GM10266 (cell line): ENCODE data around the gene SAMD4A.
"Not testable (repeated sequence)": the region's sequence is repeated elsewhere in the genome, so short reads cannot be mapped to it uniquely, and the experiment has no call there.

ENCODE experiments used
- DNase-seq: peaks from one replicate; pipeline ENCODE4 v3.0.0; 2012; ENCODE audit errors: extremely low spot score
- TF ChIP-seq, protein P1 (sequence below): IDR thresholded peaks from 2 replicates; pipeline ENCODE4 v1.5.1; 2012; ENCODE audit warnings: mild to moderate bottlenecking, low read depth; ENCODE audit not compliant: control insufficient read depth, insufficient read depth; ENCODE audit errors: missing control alignments

The SAMD4A gene

DNA sequence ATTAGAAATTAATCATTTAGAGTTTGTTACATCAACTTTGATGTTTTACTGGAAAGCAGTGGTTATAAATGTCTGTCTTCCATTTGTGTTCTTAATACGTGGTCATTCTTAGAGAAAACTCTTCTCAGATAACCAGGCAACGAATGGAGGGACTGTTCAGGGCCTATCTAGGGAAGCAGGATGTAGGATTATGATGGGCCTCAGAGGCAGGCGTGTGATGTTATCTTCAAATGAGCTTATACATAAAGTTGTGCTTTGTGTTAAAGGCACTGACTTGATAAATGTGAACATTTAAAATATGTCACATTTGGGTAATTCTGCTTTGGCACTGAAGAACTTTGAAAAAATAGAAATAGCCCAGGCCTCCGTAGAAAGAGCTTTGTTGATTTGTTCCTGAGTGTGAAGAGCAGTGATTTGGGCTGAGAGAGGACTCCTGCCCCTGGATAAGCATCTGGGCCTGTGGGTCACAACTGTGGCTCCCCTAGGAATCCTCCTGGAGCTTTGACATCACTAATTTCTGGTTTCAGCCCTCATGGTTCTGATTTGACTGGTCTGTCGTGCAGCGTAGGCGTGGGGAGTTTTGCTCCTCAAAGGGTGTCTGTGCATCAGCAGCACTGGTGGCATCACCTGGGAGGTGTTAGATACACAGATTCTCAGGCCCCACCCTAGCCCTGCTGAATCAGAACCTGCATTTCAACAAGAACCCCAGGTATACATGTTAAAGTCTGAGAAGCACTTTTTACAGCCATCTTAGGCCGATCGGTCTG, 55.4 kb downstream of the SAMD4A start:
- peak; percentile 74 for DNase-seq
- TF ChIP-seq, protein P1, sequence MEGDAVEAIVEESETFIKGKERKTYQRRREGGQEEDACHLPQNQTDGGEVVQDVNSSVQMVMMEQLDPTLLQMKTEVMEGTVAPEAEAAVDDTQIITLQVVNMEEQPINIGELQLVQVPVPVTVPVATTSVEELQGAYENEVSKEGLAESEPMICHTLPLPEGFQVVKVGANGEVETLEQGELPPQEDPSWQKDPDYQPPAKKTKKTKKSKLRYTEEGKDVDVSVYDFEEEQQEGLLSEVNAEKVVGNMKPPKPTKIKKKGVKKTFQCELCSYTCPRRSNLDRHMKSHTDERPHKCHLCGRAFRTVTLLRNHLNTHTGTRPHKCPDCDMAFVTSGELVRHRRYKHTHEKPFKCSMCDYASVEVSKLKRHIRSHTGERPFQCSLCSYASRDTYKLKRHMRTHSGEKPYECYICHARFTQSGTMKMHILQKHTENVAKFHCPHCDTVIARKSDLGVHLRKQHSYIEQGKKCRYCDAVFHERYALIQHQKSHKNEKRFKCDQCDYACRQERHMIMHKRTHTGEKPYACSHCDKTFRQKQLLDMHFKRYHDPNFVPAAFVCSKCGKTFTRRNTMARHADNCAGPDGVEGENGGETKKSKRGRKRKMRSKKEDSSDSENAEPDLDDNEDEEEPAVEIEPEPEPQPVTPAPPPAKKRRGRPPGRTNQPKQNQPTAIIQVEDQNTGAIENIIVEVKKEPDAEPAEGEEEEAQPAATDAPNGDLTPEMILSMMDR, result no peak

DNA sequence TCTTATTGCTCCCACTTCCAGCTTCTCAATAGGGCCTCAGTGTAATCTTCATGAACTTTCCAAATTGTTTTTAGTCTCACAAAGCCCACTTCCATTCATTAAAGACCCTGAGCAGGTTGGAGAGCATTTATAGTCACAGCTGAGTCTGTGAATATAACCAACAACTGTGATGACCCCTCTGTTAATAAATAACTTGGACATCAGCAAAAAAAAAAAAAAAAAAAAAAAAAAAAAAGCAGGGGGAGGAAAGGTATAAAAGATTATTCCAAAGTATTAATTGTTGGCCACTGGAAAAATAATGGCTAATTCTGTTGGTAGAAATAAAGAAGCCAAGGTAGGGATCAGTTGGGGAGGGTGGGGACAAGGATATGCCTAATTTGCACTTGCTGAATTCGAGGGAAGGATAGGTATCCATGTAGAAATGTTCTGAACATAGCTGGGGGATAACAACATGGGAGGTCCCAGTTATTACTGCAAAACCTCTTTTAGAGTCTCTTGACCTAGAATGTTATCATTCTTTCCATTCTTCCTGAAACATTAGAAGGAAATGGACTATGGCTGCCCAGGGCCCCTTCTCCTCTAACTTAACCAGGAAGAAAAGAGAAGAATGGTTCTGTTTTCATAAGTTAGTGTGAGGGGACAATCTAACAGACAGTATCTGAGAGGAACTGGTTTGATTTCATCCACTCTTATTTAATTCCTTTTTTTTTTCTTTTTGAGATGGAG, 56.5 kb downstream of the SAMD4A start:
- DNase-seq, result no peak
- TF ChIP-seq, protein P1, result no peak

- DNase-seq, result not testable (repeated sequence)
Measured at GRCh38 chr14:54624005-54624358, 57.1 kb downstream of the SAMD4A start.

DNA sequence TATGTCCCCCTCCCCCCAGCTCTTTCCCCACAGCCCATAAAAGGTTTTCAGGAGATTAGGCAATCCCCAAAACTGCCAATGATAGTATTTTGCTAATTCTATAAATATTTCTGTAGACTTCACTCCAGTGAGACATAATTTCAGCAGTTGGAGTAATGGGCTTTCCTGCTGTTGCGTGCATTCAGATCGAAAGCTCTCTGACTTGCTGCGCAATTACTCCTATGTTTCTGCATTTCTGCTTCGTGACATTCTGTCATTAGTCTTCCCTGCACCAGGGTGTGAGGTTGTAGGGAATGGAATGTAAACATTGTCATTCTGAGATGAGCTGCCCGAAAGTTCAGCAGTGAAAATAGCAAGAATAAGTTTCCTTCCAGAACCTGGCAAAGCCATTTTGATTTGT, 58.2 kb downstream of the SAMD4A start:
- TF ChIP-seq, protein P1, result no peak
- DNase-seq, result no peak

GRCh38 chr14:54627219-54627539, 60.3 kb downstream of the SAMD4A start:
- TF ChIP-seq, protein P1, result no peak
- no peak for DNase-seq

GRCh38 chr14:54627540-54628363, 60.8 kb downstream of the SAMD4A start:
- peak; percentile 61 for DNase-seq
- TF ChIP-seq, protein P1, result no peak

DNA sequence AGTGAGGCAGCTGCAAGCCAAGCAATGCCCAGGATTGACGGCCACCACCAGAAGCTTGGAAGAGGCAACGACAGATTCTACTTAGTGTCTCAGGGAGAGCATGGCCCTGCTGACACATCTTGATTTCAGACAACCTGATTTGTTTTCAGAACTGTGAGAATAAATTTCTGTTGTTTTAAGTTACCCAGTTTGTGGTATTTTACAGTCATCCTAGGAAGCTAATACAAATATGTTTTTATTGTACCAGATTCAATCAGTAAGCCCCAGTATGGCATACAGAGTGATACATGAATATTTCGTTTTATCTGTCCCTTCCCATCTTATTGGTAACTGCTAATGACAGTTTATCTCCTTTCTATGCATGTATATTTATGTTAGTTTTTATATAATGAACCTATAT, 62.3 kb downstream of the SAMD4A start:
- no peak for DNase-seq
- TF ChIP-seq, protein P1, result no peak
